Colonic mucosa (tissue), 4 donors: Measurements from ENCODE around the gene FIGNL1. TPM values are rescaled to one million over a fixed set of nuclear protein-coding genes. Genes with fewer than 3 reads are reported as not detected.

Experiments used
- DNase-seq: peaks from one replicate; pipeline ENCODE4 v3.0.0-alpha.2; 2020
- H3K27ac ChIP-seq: fragments of 200-600 bp; one replicate; pipeline ENCODE4 v1.8.0; 2021
- H3K27me3 ChIP-seq: fragments of 200-600 bp; one replicate; pipeline ENCODE4 v1.8.0; 2021
- H3K36me3 ChIP-seq: fragments of 200-600 bp; one replicate; pipeline ENCODE4 v1.8.0; 2021
- H3K4me1 ChIP-seq: fragments of 200-600 bp; one replicate; pipeline ENCODE4 v1.8.0; 2021; ENCODE audit warnings: mild to moderate bottlenecking
- H3K4me3 ChIP-seq: fragments of 200-600 bp; one replicate; pipeline ENCODE4 v1.8.0; 2021
- H3K9ac ChIP-seq, 2 donors: one replicate each; pipeline ENCODE4 v1.7.0; 2013; ENCODE audit warnings: control low read depth in 2 of 2, low read depth in 2 of 2, low read length in 2 of 2
- H3K9me3 ChIP-seq: fragments of 200-600 bp; one replicate; pipeline ENCODE4 v1.8.0; 2021
- intact Hi-C: fragments of 100-400 bp; cut with DNase I; formaldehyde crosslinking; loops from one replicate; pipeline ENCODE4 v1.14.1; 2022
- total RNA-seq, 2 donors: library from RNA; stranded (reverse); fragmentation: NEBNext Ultra II Directional in 1 of 2; extraction: Animal tissue kit (Norgen Biotek cat#: 25700) in 1 of 2; gene quantifications; one replicate each; pipeline ENCODE4 v1.2.1, GENCODE V29; 2021
- TF ChIP-seq, protein P1 (sequence below): fragments of 200-600 bp; IDR thresholded peaks from one replicate; pipeline ENCODE4 v1.8.0; 2022; ENCODE audit warnings: antibody characterized with exemption, mild to moderate bottlenecking
- donor health status: healthy.
- donor health status: DM: no; HTN: no; CAD: no.
- donor health status: DM: no; HTN: no; CAD: no.

Gene FIGNL1
- total RNA-seq, 2 donors from 2014 or later = 6.1 to 19.0 TPM

GRCh38 chr7:50486512-50486911 is 36.4 kb upstream of the FIGNL1 start:
- no peaks in the 10 kb centered on the region for H3K4me1 ChIP-seq
- DNase-seq = no peak
- H3K9me3 ChIP-seq = no peaks in the 10 kb centered on the region
- H3K27ac ChIP-seq = no peak overlapping the region
- H3K36me3 ChIP-seq = no peaks in the 10 kb centered on the region
- H3K27me3 ChIP-seq = no peaks in the 10 kb centered on the region
- TF ChIP-seq, protein P1, sequence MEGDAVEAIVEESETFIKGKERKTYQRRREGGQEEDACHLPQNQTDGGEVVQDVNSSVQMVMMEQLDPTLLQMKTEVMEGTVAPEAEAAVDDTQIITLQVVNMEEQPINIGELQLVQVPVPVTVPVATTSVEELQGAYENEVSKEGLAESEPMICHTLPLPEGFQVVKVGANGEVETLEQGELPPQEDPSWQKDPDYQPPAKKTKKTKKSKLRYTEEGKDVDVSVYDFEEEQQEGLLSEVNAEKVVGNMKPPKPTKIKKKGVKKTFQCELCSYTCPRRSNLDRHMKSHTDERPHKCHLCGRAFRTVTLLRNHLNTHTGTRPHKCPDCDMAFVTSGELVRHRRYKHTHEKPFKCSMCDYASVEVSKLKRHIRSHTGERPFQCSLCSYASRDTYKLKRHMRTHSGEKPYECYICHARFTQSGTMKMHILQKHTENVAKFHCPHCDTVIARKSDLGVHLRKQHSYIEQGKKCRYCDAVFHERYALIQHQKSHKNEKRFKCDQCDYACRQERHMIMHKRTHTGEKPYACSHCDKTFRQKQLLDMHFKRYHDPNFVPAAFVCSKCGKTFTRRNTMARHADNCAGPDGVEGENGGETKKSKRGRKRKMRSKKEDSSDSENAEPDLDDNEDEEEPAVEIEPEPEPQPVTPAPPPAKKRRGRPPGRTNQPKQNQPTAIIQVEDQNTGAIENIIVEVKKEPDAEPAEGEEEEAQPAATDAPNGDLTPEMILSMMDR = no peak
- H3K4me3 ChIP-seq = no peak overlapping the region
- no peak overlapping the region for H3K9ac ChIP-seq
- intact Hi-C loops = no loop called here

- TF ChIP-seq, protein P1 = no peak
- H3K36me3 ChIP-seq = no peaks in the 10 kb centered on the region
- no peak overlapping the region for H3K4me3 ChIP-seq
- DNase-seq = no peak
- no peaks in the 10 kb centered on the region for H3K4me1 ChIP-seq
- H3K27ac ChIP-seq = no peak overlapping the region
- H3K27me3 ChIP-seq = no peaks in the 10 kb centered on the region
- no peaks in the 10 kb centered on the region for H3K9me3 ChIP-seq
- no peak overlapping the region for H3K9ac ChIP-seq
- intact Hi-C loops = no loop called here
Measured at GRCh38 chr7:50481867-50482266, 31.7 kb upstream of the FIGNL1 start.

DNA sequence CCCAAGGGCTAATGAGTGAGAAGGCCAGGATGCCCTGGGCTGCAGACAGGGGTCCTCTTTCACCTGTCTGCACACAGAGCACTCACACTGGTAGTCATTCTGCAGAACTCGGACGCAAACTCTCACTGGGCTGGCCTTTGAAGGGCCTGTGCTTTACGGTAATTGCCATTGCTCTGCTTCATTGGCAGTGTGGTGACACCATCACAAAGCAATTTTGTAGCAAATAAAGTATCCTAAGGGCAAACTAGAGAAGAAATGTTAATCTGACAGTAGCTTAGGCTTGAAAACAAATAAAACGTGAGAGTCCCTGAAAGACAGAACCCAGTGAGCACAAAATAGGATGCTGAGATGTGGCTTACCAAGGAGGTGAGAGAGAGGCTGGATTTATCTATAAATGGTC is 30.6 kb upstream of the FIGNL1 start:
- no peak overlapping the region for H3K9ac ChIP-seq
- TF ChIP-seq, protein P1 = no peak
- H3K27ac ChIP-seq = no peak overlapping the region
- no peaks in the 10 kb centered on the region for H3K27me3 ChIP-seq
- H3K4me3 ChIP-seq = no peak overlapping the region
- H3K36me3 ChIP-seq = no peaks in the 10 kb centered on the region
- no peaks in the 10 kb centered on the region for H3K9me3 ChIP-seq
- intact Hi-C loops = no loop called here
- no peak for DNase-seq
- H3K4me1 ChIP-seq = no peaks in the 10 kb centered on the region

DNA sequence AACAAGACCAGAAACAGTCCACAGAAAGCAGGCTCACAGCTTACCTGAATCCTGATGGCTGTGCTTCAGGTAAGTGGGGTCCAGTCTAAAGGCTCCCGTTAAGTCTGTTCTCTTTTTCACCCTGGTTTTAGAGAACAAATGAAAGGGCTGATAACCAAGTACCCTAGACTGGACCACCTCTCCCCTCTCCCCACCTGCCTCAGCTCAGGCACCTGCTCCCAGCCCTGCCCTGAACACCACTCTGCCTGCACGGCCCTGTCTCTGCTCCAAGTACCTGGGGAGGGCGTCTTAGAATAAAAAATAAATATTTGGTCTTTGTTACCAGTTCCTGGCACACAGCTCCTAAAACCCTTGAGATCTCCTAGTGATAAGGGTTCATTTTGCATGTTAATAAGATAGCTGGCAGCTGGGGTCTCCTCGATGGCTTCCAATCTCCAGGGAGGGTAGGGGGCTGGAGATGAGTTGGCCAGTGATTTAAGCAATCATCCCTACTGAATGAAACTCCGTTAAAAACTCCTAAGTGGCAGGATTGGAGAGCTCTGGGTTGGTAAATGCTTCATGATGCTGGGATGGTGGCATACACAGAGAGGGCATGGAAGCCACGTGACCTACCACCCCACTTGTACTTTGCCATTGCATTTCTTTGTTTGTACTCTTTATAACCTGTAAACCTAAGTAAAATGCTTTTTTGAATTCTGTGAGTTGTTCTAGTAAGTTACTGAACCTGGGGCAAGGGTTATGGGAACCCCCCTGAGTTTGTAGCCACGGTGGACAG is 29.8 kb upstream of the FIGNL1 start:
- Histone ChIP-seq H3K27ac (no peak overlapping the region), H3K4me1 (no peaks in the 10 kb centered on the region), H3K27me3 (no peaks in the 10 kb centered on the region), H3K9me3 (no peaks in the 10 kb centered on the region), H3K4me3 (no peak overlapping the region), H3K9ac (no peak overlapping the region), H3K36me3 (no peaks in the 10 kb centered on the region)
- intact Hi-C loops = loop anchor here (10.0 kb wide), 1 partner anchor 585 kb away; no protein-coding TSS in a partner anchor
- TF ChIP-seq, protein P1 = no peak
- DNase-seq = no peak

- no peaks in the 10 kb centered on the region for H3K9me3 ChIP-seq
- no peaks in the 10 kb centered on the region for H3K4me1 ChIP-seq
- H3K4me3 ChIP-seq = no peak overlapping the region
- no peak overlapping the region for H3K27ac ChIP-seq
- H3K36me3 ChIP-seq = no peaks in the 10 kb centered on the region
- TF ChIP-seq, protein P1 = no peak
- intact Hi-C loops = loop anchor here (10.0 kb wide), 1 partner anchor 587 kb away; no protein-coding TSS in a partner anchor
- no peaks in the 10 kb centered on the region for H3K27me3 ChIP-seq
- no peak overlapping the region for H3K9ac ChIP-seq
- no peak for DNase-seq
Measured at GRCh38 chr7:50477640-50478039, 27.5 kb upstream of the FIGNL1 start.
